Stimulated activated CD4-positive, alpha-beta T cell treated with anti-CD3 and anti-CD28 coated beads, TNF-alpha, amount 100 ng/mL, for 1 hour (primary cell): Measurements from ENCODE around the gene NOC2L.

Experiments
- DNase-seq, 3 donors: peaks; one replicate each; pipeline ENCODE4 v3.0.0-alpha.2; 2020; ENCODE audit warnings: low read depth in 3 of 3, low spot score in 1 of 3

NOC2L gene

GRCh38 chr1:932776-933602, 26.1 kb downstream of the NOC2L start:
- DNase-seq: no peak

GRCh38 chr1:932173-932510, 26.9 kb downstream of the NOC2L start:
- no peak for DNase-seq

- DNase-seq: no peak
Observed at GRCh38 chr1:931380-932172, 27.5 kb downstream of the NOC2L start.

GRCh38 chr1:930633-931138, 28.4 kb downstream of the NOC2L start:
- DNase-seq: no peak

GRCh38 chr1:929712-930632, 29.1 kb downstream of the NOC2L start:
- DNase-seq: no peak

- no peak for DNase-seq
Observed at GRCh38 chr1:928825-929661, 30.0 kb downstream of the NOC2L start.

GRCh38 chr1:927748-928147, 31.3 kb downstream of the NOC2L start:
- DNase-seq: no peak

GRCh38 chr1:927234-927633, 31.8 kb downstream of the NOC2L start:
- no peak for DNase-seq

GRCh38 chr1:925561-926421, 33.3 kb downstream of the NOC2L start:
- no peak for DNase-seq

GRCh38 chr1:924656-925560, 34.1 kb downstream of the NOC2L start:
- DNase-seq: no peak

- DNase-seq: no peak
Observed at GRCh38 chr1:923991-924655, 34.9 kb downstream of the NOC2L start.

GRCh38 chr1:923131-923990, 35.7 kb downstream of the NOC2L start, which contains the start of gene SAMD11:
TSS of gene SAMD11 (plus strand) at chr1:923923. CDS start at chr1:924432, 509 bp downstream.
- peak; percentile 11 to 52 (median 37) for DNase-seq

GRCh38 chr1:921011-921837, 37.8 kb downstream of the NOC2L start:
- DNase-seq: no peak

- no peak for DNase-seq
Observed at GRCh38 chr1:920521-920920, 38.5 kb downstream of the NOC2L start.

- no peak for DNase-seq
Observed at GRCh38 chr1:920010-920409, 39.0 kb downstream of the NOC2L start.
